H9 (cell line): ENCODE results near the gene GLCCI1. TPM values are rescaled to one million over a fixed set of nuclear protein-coding genes. Genes with fewer than 3 reads are reported as not detected.

Experiments used
- DNase-seq: peaks from one replicate; pipeline ENCODE4 v3.0.0-alpha.2; 2017
- H2AFZ ChIP-seq: one replicate; pipeline ENCODE4 v1.6.1; 2013; ENCODE audit warnings: mild to moderate bottlenecking, low read length, control low read depth, moderate library complexity
- H2AK5ac ChIP-seq: 2 replicates; pipeline ENCODE4 v1.6.1; 2013; ENCODE audit warnings: low read length, control low read depth, mixed read lengths; ENCODE audit not compliant: insufficient read length
- H2BK120ac ChIP-seq: one replicate; pipeline ENCODE4 v1.6.1; 2013; ENCODE audit warnings: low read depth, mild to moderate bottlenecking, low read length, control low read depth, inconsistent platforms; ENCODE audit not compliant: poor library complexity, severe bottlenecking
- H2BK12ac ChIP-seq: 2 replicates; pipeline ENCODE4 v1.6.1; 2013; ENCODE audit warnings: low read length, control low read depth, mixed read lengths, low read depth; ENCODE audit not compliant: insufficient read length
- H2BK15ac ChIP-seq: 2 replicates; pipeline ENCODE4 v1.6.1; 2013; ENCODE audit warnings: low read depth, low read length, control low read depth
- H2BK20ac ChIP-seq: one replicate; pipeline ENCODE4 v1.6.1; 2013; ENCODE audit warnings: low read depth, mild to moderate bottlenecking, low read length, control low read depth, inconsistent platforms; ENCODE audit not compliant: poor library complexity, severe bottlenecking
- H2BK5ac ChIP-seq: 2 replicates; pipeline ENCODE4 v1.6.1; 2013; ENCODE audit warnings: low read length, control low read depth, mixed read lengths; ENCODE audit not compliant: insufficient read length
- H3K14ac ChIP-seq: 2 replicates; pipeline ENCODE4 v1.6.1; 2013; ENCODE audit warnings: low read length, control low read depth; ENCODE audit not compliant: insufficient read depth
- H3K18ac ChIP-seq: 2 replicates; pipeline ENCODE4 v1.6.1; 2013; ENCODE audit warnings: low read depth, mild to moderate bottlenecking, mixed read lengths, low read length, control low read depth; ENCODE audit not compliant: insufficient read length
- H3K23ac ChIP-seq: 2 replicates; pipeline ENCODE4 v1.6.1; 2013; ENCODE audit warnings: low read length, control low read depth, mixed read lengths, low read depth; ENCODE audit not compliant: insufficient read length
- H3K23me2 ChIP-seq: 2 replicates; pipeline ENCODE4 v1.6.1; 2013; ENCODE audit warnings: low read depth, mild to moderate bottlenecking, mixed read lengths, low read length, control low read depth; ENCODE audit not compliant: insufficient read length, poor library complexity, severe bottlenecking
- H3K27ac ChIP-seq: 2 replicates; pipeline ENCODE4 v1.5.1; 2013; ENCODE audit warnings: low read length, control low read depth, mixed read lengths, low read depth; ENCODE audit not compliant: insufficient read length
- H3K27me3 ChIP-seq: 2 replicates; pipeline ENCODE4 v1.6.1; 2013; ENCODE audit warnings: low read length, control low read depth, inconsistent platforms; ENCODE audit not compliant: insufficient read depth
- H3K4ac ChIP-seq: 2 replicates; pipeline ENCODE4 v1.6.1; 2013; ENCODE audit warnings: low read depth, mild to moderate bottlenecking, control low read depth, inconsistent platforms, low read length, moderate library complexity
- H3K4me1 ChIP-seq: 2 replicates; pipeline ENCODE4 v1.6.1; 2013; ENCODE audit warnings: low read length, control low read depth, inconsistent platforms; ENCODE audit not compliant: insufficient read depth
- H3K4me2 ChIP-seq: 2 replicates; pipeline ENCODE4 v1.6.1; 2013; ENCODE audit warnings: low read length, control low read depth, mixed read lengths; ENCODE audit not compliant: insufficient read length, insufficient read depth
- H3K56ac ChIP-seq: 2 replicates; pipeline ENCODE4 v1.6.1; 2013; ENCODE audit warnings: low read depth, mild to moderate bottlenecking, mixed read lengths, low read length, control low read depth; ENCODE audit not compliant: insufficient read length
- H3K79me1 ChIP-seq: 2 replicates; pipeline ENCODE4 v1.6.1; 2013; ENCODE audit warnings: low read depth, mild to moderate bottlenecking, moderate library complexity, low read length, control low read depth, inconsistent platforms; ENCODE audit not compliant: insufficient read depth, poor library complexity, severe bottlenecking
- H3K79me2 ChIP-seq: 2 replicates; pipeline ENCODE4 v1.6.1; 2013; ENCODE audit warnings: low read length, control low read depth, inconsistent platforms; ENCODE audit not compliant: insufficient read depth
- H3K9ac ChIP-seq: 2 replicates; pipeline ENCODE4 v1.6.1; 2013; ENCODE audit warnings: low read length, control low read depth, mixed read lengths; ENCODE audit not compliant: insufficient read length; ENCODE audit errors: extremely low read depth
- H3K9me3 ChIP-seq: one replicate; pipeline ENCODE4 v1.6.1; 2013; ENCODE audit warnings: low read depth, low read length, inconsistent platforms; ENCODE audit not compliant: control insufficient read depth
- H3T11ph ChIP-seq: one replicate; pipeline ENCODE4 v1.6.1; 2013; ENCODE audit warnings: mild to moderate bottlenecking, low read length, control low read depth, inconsistent platforms
- H4K20me1 ChIP-seq: one replicate; pipeline ENCODE4 v1.6.1; 2013; ENCODE audit not compliant: control insufficient read depth, insufficient read length, insufficient read depth
- H4K5ac ChIP-seq: 2 replicates; pipeline ENCODE4 v1.6.1; 2013; ENCODE audit warnings: low read depth, mild to moderate bottlenecking, mixed read lengths, low read length, control low read depth; ENCODE audit not compliant: insufficient read length
- H4K8ac ChIP-seq: replicated peaks from 2 replicates; pipeline ENCODE4 v1.6.1; 2013; ENCODE audit warnings: low read length, control low read depth, mixed read lengths, low read depth; ENCODE audit not compliant: insufficient read length
- H4K91ac ChIP-seq: 2 replicates; pipeline ENCODE4 v1.6.1; 2013; ENCODE audit warnings: low read depth, mild to moderate bottlenecking, moderate library complexity, mixed read lengths, low read length, control low read depth; ENCODE audit not compliant: insufficient read length
- H3K27ac Mint-ChIP-seq, 3 experiments: 2 replicates in 2 of 3; 3 replicates in 1 of 3; pipeline ENCODE4 v1.8.0; 2020 to 2021; ENCODE audit warnings: mixed read lengths in 3 of 3, mild to moderate bottlenecking in 1 of 3, moderate library complexity in 1 of 3
- H3K27me3 Mint-ChIP-seq: 2 replicates; pipeline ENCODE4 v1.8.0; 2021; ENCODE audit warnings: low read depth, mild to moderate bottlenecking, moderate library complexity, mixed read lengths
- H3K36me3 Mint-ChIP-seq, 3 experiments: 2 replicates in 2 of 3; 3 replicates in 1 of 3; pipeline ENCODE4 v1.8.0; 2020 to 2021; ENCODE audit warnings: low read depth in 3 of 3, mixed read lengths in 3 of 3; ENCODE audit not compliant: insufficient read depth in 1 of 3
- H3K4me1 Mint-ChIP-seq, 2 experiments: 2 replicates each; pipeline ENCODE4 v1.8.0; 2020; ENCODE audit warnings: mixed read lengths in 2 of 2
- H3K4me3 Mint-ChIP-seq, 2 experiments: 2 replicates in 1 of 2; 3 replicates in 1 of 2; pipeline ENCODE4 v1.8.0; 2020 to 2021; ENCODE audit warnings: mild to moderate bottlenecking in 2 of 2, mixed read lengths in 2 of 2, moderate library complexity in 1 of 2
- H3K9me3 Mint-ChIP-seq, 2 experiments: 2 replicates in 1 of 2; 3 replicates in 1 of 2; pipeline ENCODE4 v1.8.0; 2020; ENCODE audit warnings: mild to moderate bottlenecking in 2 of 2, mixed read lengths in 2 of 2, moderate library complexity in 1 of 2
- CTCF ChIP-seq: fragments of 200-600 bp; sonication (generic); conservative IDR thresholded peaks from 3 replicates; pipeline ENCODE4 v1.8.0; 2021; ENCODE audit warnings: antibody characterized with exemption, mild to moderate bottlenecking
- WGBS: extraction: QIAGEN DNeasy Blood & Tissue Kit; methylation state at CpG from one replicate; pipeline ENCODE4 v1.1.7; 2013; ENCODE audit warnings: missing lambda C conversion rate, low lambda C conversion rate, mixed read lengths; ENCODE audit not compliant: insufficient read length; ENCODE audit errors: extremely low coverage; 5-methylcytosine and 5-hydroxymethylcytosine counted together
- long read RNA-seq: library from polyadenylated mRNA; unstranded; transcript quantifications from one replicate; pipeline ENCODE4 v2.0.0, GENCODE V29; 2020
- total RNA-seq: library from RNA; stranded (reverse); gene quantifications from 2 replicates; pipeline ENCODE4 v1.2.1, GENCODE V29; 2021

GLCCI1 gene
- total RNA-seq: 19.1 and 19.5 TPM in 2 replicates
- long read RNA-seq, partial matches to known transcripts: 0 of 3 reads
- long read RNA-seq, other reads (novel, unspliced or antisense): 2 of 3 reads

- Histone ChIP-seq H3K23ac (no peak within 1 kb of the TSS), H3K27me3 (no peaks in the 10 kb centered on the region), H2AFZ (peak within 1 kb of the TSS; percentile 49), H4K8ac (no peak within 1 kb of the TSS), H3K56ac (no peak within 1 kb of the TSS), H4K5ac (no peak within 1 kb of the TSS), H3K4me2 (peak within 1 kb of the TSS; percentile 98), H2BK12ac (no peak within 1 kb of the TSS), H3K4ac (no peak within 1 kb of the TSS), H3K23me2 (peaks cover 11% of the 10 kb centered on the region), H4K20me1 (no peaks in the 10 kb centered on the region), H3K27ac (no peak within 1 kb of the TSS), H3K9ac (peak within 1 kb of the TSS; percentile 76), H2BK120ac (no peak within 1 kb of the TSS), H2AK5ac (no peak within 1 kb of the TSS), H3K79me1 (no peaks in the 10 kb centered on the region), H3K18ac (peak within 1 kb of the TSS; percentile 92), H3T11ph (no peak within 1 kb of the TSS), H3K79me2 (peaks cover 6% of the 10 kb centered on the region), H2BK20ac (no peak within 1 kb of the TSS), H3K14ac (peak within 1 kb of the TSS; percentile 92), H3K4me1 (peaks cover 5% of the 10 kb centered on the region; the same call in 1 of the 2 replicates), H4K91ac (no peak within 1 kb of the TSS), H2BK5ac (no peak within 1 kb of the TSS), H2BK15ac (no peak within 1 kb of the TSS; the same call in 1 of the 2 replicates), H3K9me3 (no peaks in the 10 kb centered on the region)
- H3K9me3 Mint-ChIP-seq: no peaks in the 10 kb centered on the region
- TF ChIP-seq CTCF: no peak
- H3K27me3 Mint-ChIP-seq: no peaks in the 10 kb centered on the region
- H3K36me3 Mint-ChIP-seq: no peaks in the 10 kb centered on the region
- peaks cover 11 to 12% of the 10 kb centered on the region in 2 experiments for H3K4me1 Mint-ChIP-seq
- no CpG with 5 or more reads among the region's 77 CpGs for WGBS
- H3K4me3 Mint-ChIP-seq: peak within 1 kb of the TSS; percentile 75 to 95
- peak; percentile 98 for DNase-seq
- peak within 1 kb of the TSS in 1 of 3 experiments; percentile 39; a peak in 2 of 7 replicates for H3K27ac Mint-ChIP-seq
These were observed at the start of gene GLCCI1 for GRCh38 chr7:7968544-7969305. TSS of gene GLCCI1 (plus strand) at chr7:7968796. CDS start at chr7:7969351, 555 bp downstream.
